Measurements from ENCODE around the gene ORAI2.
"Not testable (repeated sequence)": the region's sequence is repeated elsewhere in the genome, so short reads cannot be mapped to it uniquely, and the experiment has no call there.

GRCh38 chr7:102474736-102475435 lies 41.5 kb downstream of the ORAI2 start:
- not testable (repeated sequence) for TF ChIP-seq POLR2A (IDR thresholded peaks at IDR 0.05; ENCODE audit: low read depth); CTCF (IDR thresholded peaks at IDR 0.05)
